HCT116 (cell line): Measurements from ENCODE around the gene CLSTN1. TPM values are rescaled to one million over a fixed set of nuclear protein-coding genes. Genes with fewer than 3 reads are reported as not detected.

Experiments
- ATAC-seq: fragments of 200-7000 bp; cut with Tn5 transposase; 2 replicates; pipeline ENCODE4 v1.9.1; 2020; ENCODE audit warnings: mild to moderate bottlenecking, moderate library complexity
- BruUV-seq: library from RNA; stranded (reverse); fragments of 400-500 nt; replicated peaks from 2 replicates; lab custom pipeline; 2021; lab: Mats Ljungman, UMichigan
- CTCF ChIA-PET: fragments of 300-600 bp; sonication (Branson Sonifier 250); formaldehyde crosslinking; loops from one replicate; lab custom pipeline; 2021; ENCODE audit warnings: antibody characterized with exemption; lab: Charles Lee
- POLR2A ChIA-PET: fragments of 300-600, 350-600 bp; sonication (Branson Sonifier 250); formaldehyde crosslinking; loops from one replicate; lab custom pipeline; 2021; ENCODE audit warnings: antibody characterized with exemption; lab: Charles Lee
- RAD21 ChIA-PET, 2 experiments: fragments of 300-600 bp; sonication (Branson Sonifier 250); formaldehyde crosslinking; loops; one replicate each; lab custom pipeline; 2023; ENCODE audit warnings: low total read pairs in 2 of 2; ENCODE audit not compliant: uncharacterized antibody in 2 of 2, unreplicated experiment in 2 of 2, low non-redundant PET in 1 of 2; lab: Charles Lee
- DNase-seq: peaks from one replicate; pipeline ENCODE4 v3.0.0-alpha.2; 2010; ENCODE audit warnings: low read depth, low spot score
- H2AFZ ChIP-seq: fragments of 200-600 bp; shearing (Covaris generic), sonication (generic); 2 replicates; pipeline ENCODE4 v1.6.1; 2017; ENCODE audit warnings: low read depth, mixed run types, mixed read lengths, antibody characterized with exemption, low read length; ENCODE audit not compliant: poor library complexity, severe bottlenecking
- H3K27ac ChIP-seq: 2 replicates; pipeline ENCODE4 v1.5.1; 2012; ENCODE audit warnings: low read depth, low read length
- H3K27me3 ChIP-seq: fragments of 200-600 bp; sonication (generic); 2 replicates; pipeline ENCODE4 v1.6.1; 2016; ENCODE audit warnings: mixed run types, low read length, mixed read lengths; ENCODE audit not compliant: insufficient read depth
- H3K36me3 ChIP-seq, 2 experiments: fragments of 200-500 bp in 1 of 2; fragments of 200-600 bp in 1 of 2; sonication (Bioruptor generic) in 1 of 2; sonication (generic) in 1 of 2; 2 replicates each; pipeline versions ENCODE4 v1.5.1 to v1.6.1; 2014 to 2016; ENCODE audit warnings: low read length in 2 of 2, inconsistent platforms in 1 of 2, mixed read lengths in 1 of 2, mixed run types in 1 of 2; ENCODE audit not compliant: insufficient read depth in 2 of 2, control insufficient read depth in 1 of 2
- H3K4me1 ChIP-seq, 2 experiments: fragments of 200-600 bp in 1 of 2; sonication (generic) in 1 of 2; 2 replicates each; pipeline versions ENCODE4 v1.5.1 to v1.6.1; 2012 to 2017; ENCODE audit warnings: low read length in 2 of 2, inconsistent platforms in 1 of 2, mild to moderate bottlenecking in 1 of 2, mixed read lengths in 1 of 2, mixed run types in 1 of 2, moderate library complexity in 1 of 2; ENCODE audit not compliant: insufficient read depth in 2 of 2, control insufficient read depth in 1 of 2
- H3K4me2 ChIP-seq: fragments of 200-600 bp; sonication (generic); 2 replicates; pipeline ENCODE4 v1.6.1; 2017; ENCODE audit warnings: mixed run types, low read length, mixed read lengths
- H3K4me3 ChIP-seq, 2 experiments: fragments of 200-600 bp in 1 of 2; sonication (generic) in 1 of 2; replicated peaks in 1 of 2; 2 replicates each; pipeline ENCODE4 v1.5.1; 2011 to 2016; ENCODE audit warnings: low read length in 2 of 2, control low read depth in 1 of 2, low read depth in 1 of 2, mild to moderate bottlenecking in 1 of 2, mixed read lengths in 1 of 2, mixed run types in 1 of 2
- H3K79me2 ChIP-seq: fragments of 200-600 bp; sonication (generic); 2 replicates; pipeline ENCODE4 v1.6.1; 2017; ENCODE audit warnings: mild to moderate bottlenecking, mixed run types, low read length, moderate library complexity, mixed read lengths; ENCODE audit not compliant: insufficient read depth
- H3K9ac ChIP-seq: fragments of 200-600 bp; sonication (generic); 2 replicates; pipeline ENCODE4 v1.6.1; 2016; ENCODE audit warnings: low read length, mixed read lengths
- H3K9me2 ChIP-seq: fragments of 200-600 bp; sonication (generic), shearing (Covaris generic); 2 replicates; pipeline ENCODE4 v1.6.1; 2017; ENCODE audit warnings: mixed run types, mild to moderate bottlenecking, moderate library complexity; ENCODE audit not compliant: insufficient read depth
- H3K9me3 ChIP-seq, 2 experiments: fragments of 200-500 bp in 1 of 2; fragments of 200-600 bp in 1 of 2; sonication (Bioruptor generic) in 1 of 2; sonication (generic) in 1 of 2; 2 replicates each; pipeline ENCODE4 v1.6.1; 2014 to 2017; ENCODE audit warnings: low read length in 2 of 2, mixed read lengths in 2 of 2, inconsistent platforms in 1 of 2, low read depth in 1 of 2, mild to moderate bottlenecking in 1 of 2, mixed run types in 1 of 2, moderate library complexity in 1 of 2; ENCODE audit not compliant: control insufficient read depth in 1 of 2, insufficient read depth in 1 of 2
- H4K20me1 ChIP-seq: fragments of 200-600 bp; sonication (generic), shearing (Covaris generic); 2 replicates; pipeline ENCODE4 v1.6.1; 2017; ENCODE audit warnings: mixed run types, mild to moderate bottlenecking, moderate library complexity; ENCODE audit not compliant: insufficient read depth
- CBX3 ChIP-seq: IDR thresholded peaks from 2 replicates; pipeline ENCODE4 v1.6.1; 2012; ENCODE audit warnings: low read depth
- CEBPB ChIP-seq: IDR thresholded peaks from 2 replicates; pipeline ENCODE4 v1.6.1; 2012; ENCODE audit warnings: low read depth
- EGR1 ChIP-seq: IDR thresholded peaks from 2 replicates; pipeline ENCODE4 v1.6.1; 2012; ENCODE audit warnings: low read depth
- ELF1 ChIP-seq: IDR thresholded peaks from 2 replicates; pipeline ENCODE4 v1.6.1; 2012; ENCODE audit warnings: low read depth, borderline replicate concordance
- EZH2 ChIP-seq: fragments of 200-600 bp; sonication (generic); IDR thresholded peaks from 2 replicates; pipeline ENCODE4 v1.6.1; 2017; ENCODE audit warnings: antibody characterized with exemption, mixed run types
- EZH2phosphoT487 ChIP-seq: fragments of 200-600 bp; IDR thresholded peaks from 2 replicates; pipeline ENCODE4 v1.6.1; 2018; ENCODE audit warnings: antibody characterized with exemption, borderline replicate concordance
- FOSL1 ChIP-seq: IDR thresholded peaks from 2 replicates; pipeline ENCODE4 v1.6.1; 2012; ENCODE audit warnings: low read depth
- JUND ChIP-seq: IDR thresholded peaks from 2 replicates; pipeline ENCODE4 v1.6.1; 2012
- POLR2AphosphoS5 ChIP-seq: IDR thresholded peaks from 2 replicates; pipeline ENCODE4 v1.6.1; 2011; ENCODE audit warnings: mild to moderate bottlenecking, low read depth, low read length, moderate library complexity
- RAD21 ChIP-seq: IDR thresholded peaks from 2 replicates; pipeline ENCODE4 v1.6.1; 2012; ENCODE audit warnings: low read depth, mild to moderate bottlenecking
- SP1 ChIP-seq: IDR thresholded peaks from 2 replicates; pipeline ENCODE4 v1.6.1; 2012; ENCODE audit warnings: low read depth
- YY1 ChIP-seq: IDR thresholded peaks from 2 replicates; pipeline ENCODE4 v1.6.1; 2011; ENCODE audit warnings: low read length, low read depth, moderate library complexity, mild to moderate bottlenecking; ENCODE audit not compliant: insufficient replicate concordance; ENCODE audit errors: extremely low read depth
- ZFX ChIP-seq: fragments of 450-650 bp; IDR thresholded peaks from 2 replicates; pipeline ENCODE4 v1.6.1; 2017
- ZNF274 ChIP-seq: fragments of 200-500 bp; sonication (Bioruptor generic); IDR thresholded peaks from 2 replicates; pipeline ENCODE4 v1.6.1; 2014; ENCODE audit warnings: mild to moderate bottlenecking, low read depth, low read length, inconsistent platforms
- intact Hi-C: fragments of 100-400 bp; cut with micrococcal nuclease; formaldehyde crosslinking; loops from 2 replicates; pipeline ENCODE4 v1.10.0; 2022
- total RNA-seq: library from RNA; stranded (reverse); gene quantifications from one replicate; pipeline ENCODE4 v1.2.1, GENCODE V29; 2021; ENCODE audit not compliant: unreplicated experiment
- TF ChIP-seq, protein P1 (sequence below): IDR thresholded peaks from 2 replicates; pipeline ENCODE4 v1.6.1; 2012
- TF ChIP-seq, protein P2 (sequence below), 3 experiments: fragments of 200-600 bp in 1 of 3; sonication (generic) in 1 of 3; IDR thresholded peaks in 2 of 3; conservative IDR thresholded peaks in 1 of 3; 2 replicates each; pipeline ENCODE4 v1.5.1; 2012 to 2017; ENCODE audit warnings: low read depth in 2 of 3, low read length in 2 of 3, antibody characterized with exemption in 1 of 3, borderline replicate concordance in 1 of 3, control low read depth in 1 of 3, mild to moderate bottlenecking in 1 of 3, mixed read lengths in 1 of 3, mixed run types in 1 of 3, moderate library complexity in 1 of 3; ENCODE audit not compliant: insufficient read depth in 1 of 3
- TF ChIP-seq, protein P3 (sequence below): IDR thresholded peaks from 2 replicates; pipeline ENCODE4 v1.6.1; 2012
- TF ChIP-seq, protein P4 (sequence below): IDR thresholded peaks from 2 replicates; pipeline ENCODE4 v1.6.1; 2011; ENCODE audit warnings: mild to moderate bottlenecking, low read length, moderate library complexity; ENCODE audit not compliant: insufficient replicate concordance; ENCODE audit errors: extremely low read depth

Gene CLSTN1
- total RNA-seq, 1 experiment from 2014 or later, result 113 TPM

DNA sequence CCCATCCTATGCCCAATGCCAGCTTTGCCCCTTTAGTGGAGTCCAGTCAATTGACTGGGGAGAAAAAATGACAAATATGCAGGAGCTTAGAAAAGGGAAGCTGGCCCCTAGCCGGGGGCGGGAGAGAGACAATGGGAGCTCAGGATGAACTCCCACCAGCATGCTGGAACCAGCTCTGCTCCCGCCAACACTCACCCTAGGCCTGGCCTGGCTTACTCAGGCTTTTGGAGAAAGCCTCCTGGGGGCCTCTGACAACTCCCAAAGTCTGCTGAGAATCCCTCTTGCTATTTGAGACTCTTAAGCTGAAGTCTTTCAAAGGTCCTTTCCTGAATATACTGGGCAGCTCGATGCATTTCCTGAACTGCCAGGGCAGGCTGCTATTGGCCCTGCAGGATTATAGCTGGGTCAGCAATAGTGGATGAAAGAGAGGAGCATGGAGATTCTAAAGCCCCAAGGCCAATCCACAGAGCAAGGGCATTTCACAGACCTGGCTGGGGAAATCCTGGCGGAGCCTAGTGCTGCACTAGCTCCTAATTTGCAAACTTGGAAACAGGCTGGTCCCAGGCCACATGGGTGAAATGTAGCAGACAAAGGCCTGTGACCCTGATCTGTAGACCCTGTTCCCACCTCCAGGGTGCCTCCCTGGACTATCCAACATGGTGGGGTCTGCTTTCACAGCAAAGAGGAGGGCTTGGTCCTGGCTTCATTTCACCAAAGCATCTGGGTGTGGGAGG lies 35.7 kb upstream of the CLSTN1 start:
- intact Hi-C loops, result no loop called here
- TF ChIP-seq ZNF274 (no peak), POLR2AphosphoS5 (no peak), ELF1 (no peak), YY1 (no peak), SP1 (no peak), EZH2 (no peak), EZH2phosphoT487 (no peak), EGR1 (no peak), CBX3 (no peak), JUND (no peak), ZFX (no peak), RAD21 (no peak), CEBPB (no peak), FOSL1 (no peak)
- TF ChIP-seq, protein P1, sequence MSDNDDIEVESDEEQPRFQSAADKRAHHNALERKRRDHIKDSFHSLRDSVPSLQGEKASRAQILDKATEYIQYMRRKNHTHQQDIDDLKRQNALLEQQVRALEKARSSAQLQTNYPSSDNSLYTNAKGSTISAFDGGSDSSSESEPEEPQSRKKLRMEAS, result no peak
- TF ChIP-seq, protein P2, sequence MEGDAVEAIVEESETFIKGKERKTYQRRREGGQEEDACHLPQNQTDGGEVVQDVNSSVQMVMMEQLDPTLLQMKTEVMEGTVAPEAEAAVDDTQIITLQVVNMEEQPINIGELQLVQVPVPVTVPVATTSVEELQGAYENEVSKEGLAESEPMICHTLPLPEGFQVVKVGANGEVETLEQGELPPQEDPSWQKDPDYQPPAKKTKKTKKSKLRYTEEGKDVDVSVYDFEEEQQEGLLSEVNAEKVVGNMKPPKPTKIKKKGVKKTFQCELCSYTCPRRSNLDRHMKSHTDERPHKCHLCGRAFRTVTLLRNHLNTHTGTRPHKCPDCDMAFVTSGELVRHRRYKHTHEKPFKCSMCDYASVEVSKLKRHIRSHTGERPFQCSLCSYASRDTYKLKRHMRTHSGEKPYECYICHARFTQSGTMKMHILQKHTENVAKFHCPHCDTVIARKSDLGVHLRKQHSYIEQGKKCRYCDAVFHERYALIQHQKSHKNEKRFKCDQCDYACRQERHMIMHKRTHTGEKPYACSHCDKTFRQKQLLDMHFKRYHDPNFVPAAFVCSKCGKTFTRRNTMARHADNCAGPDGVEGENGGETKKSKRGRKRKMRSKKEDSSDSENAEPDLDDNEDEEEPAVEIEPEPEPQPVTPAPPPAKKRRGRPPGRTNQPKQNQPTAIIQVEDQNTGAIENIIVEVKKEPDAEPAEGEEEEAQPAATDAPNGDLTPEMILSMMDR (IDR thresholded peaks at IDR 0.05 in 2 of 3, conservative IDR thresholded peaks at IDR 0.05 in 1 of 3; ENCODE audit: borderline replicate concordance in 1 of 3, insufficient read depth in 1 of 3, low read depth in 2 of 3, low read length in 2 of 3), result no peak
- TF ChIP-seq, protein P3, sequence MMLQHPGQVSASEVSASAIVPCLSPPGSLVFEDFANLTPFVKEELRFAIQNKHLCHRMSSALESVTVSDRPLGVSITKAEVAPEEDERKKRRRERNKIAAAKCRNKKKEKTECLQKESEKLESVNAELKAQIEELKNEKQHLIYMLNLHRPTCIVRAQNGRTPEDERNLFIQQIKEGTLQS, result no peak
- TF ChIP-seq, protein P4, sequence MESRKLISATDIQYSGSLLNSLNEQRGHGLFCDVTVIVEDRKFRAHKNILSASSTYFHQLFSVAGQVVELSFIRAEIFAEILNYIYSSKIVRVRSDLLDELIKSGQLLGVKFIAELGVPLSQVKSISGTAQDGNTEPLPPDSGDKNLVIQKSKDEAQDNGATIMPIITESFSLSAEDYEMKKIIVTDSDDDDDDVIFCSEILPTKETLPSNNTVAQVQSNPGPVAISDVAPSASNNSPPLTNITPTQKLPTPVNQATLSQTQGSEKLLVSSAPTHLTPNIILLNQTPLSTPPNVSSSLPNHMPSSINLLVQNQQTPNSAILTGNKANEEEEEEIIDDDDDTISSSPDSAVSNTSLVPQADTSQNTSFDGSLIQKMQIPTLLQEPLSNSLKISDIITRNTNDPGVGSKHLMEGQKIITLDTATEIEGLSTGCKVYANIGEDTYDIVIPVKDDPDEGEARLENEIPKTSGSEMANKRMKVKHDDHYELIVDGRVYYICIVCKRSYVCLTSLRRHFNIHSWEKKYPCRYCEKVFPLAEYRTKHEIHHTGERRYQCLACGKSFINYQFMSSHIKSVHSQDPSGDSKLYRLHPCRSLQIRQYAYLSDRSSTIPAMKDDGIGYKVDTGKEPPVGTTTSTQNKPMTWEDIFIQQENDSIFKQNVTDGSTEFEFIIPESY, result no peak
- ATAC-seq (no peak), DNase-seq (no peak)
- Histone ChIP-seq H2AFZ (no peak overlapping the region), H3K36me3 (no peaks in the 10 kb centered on the region), H3K9ac (no peak overlapping the region), H3K27ac (no peak overlapping the region), H3K4me3 (no peak overlapping the region), H3K27me3 (no peaks in the 10 kb centered on the region), H3K4me2 (no peak overlapping the region), H3K9me2 (no peaks in the 10 kb centered on the region), H3K4me1 (no peaks in the 10 kb centered on the region), H4K20me1 (no peaks in the 10 kb centered on the region), H3K79me2 (no peaks in the 10 kb centered on the region), H3K9me3 (no peaks in the 10 kb centered on the region)
- BruUV-seq, result no TSS peak
- ChIA-PET CTCF (interaction anchor here (1.1 to 1.3 kb wide), 2 partner anchors 9 to 75 kb away, joined by 3 to 4 read pairs; no protein-coding TSS in a partner anchor), RAD21 (no interaction called here), POLR2A (no interaction called here)
